Nephron progenitor cell (in vitro differentiated cells): ENCODE data around the gene EPHA6.
"Not testable (repeated sequence)": the region's sequence is repeated elsewhere in the genome, so short reads cannot be mapped to it uniquely, and the experiment has no call there.

Experiments
- DNase-seq: peaks from one replicate; pipeline ENCODE4 v3.0.0; 2021
- H3K27ac Mint-ChIP-seq: 2 replicates; pipeline ENCODE4 v1.8.0; 2021; ENCODE audit warnings: mild to moderate bottlenecking, moderate library complexity, mixed read lengths
- H3K27me3 Mint-ChIP-seq: 2 replicates; pipeline ENCODE4 v1.8.0; 2021; ENCODE audit warnings: mild to moderate bottlenecking, low read depth, mixed read lengths; ENCODE audit not compliant: poor library complexity
- H3K36me3 Mint-ChIP-seq: 2 replicates; pipeline ENCODE4 v1.8.0; 2021; ENCODE audit warnings: low read depth, mixed read lengths
- H3K4me1 Mint-ChIP-seq: 2 replicates; pipeline ENCODE4 v1.8.0; 2021; ENCODE audit warnings: mixed read lengths
- H3K4me3 Mint-ChIP-seq: 2 replicates; pipeline ENCODE4 v1.8.0; 2021; ENCODE audit warnings: mild to moderate bottlenecking, moderate library complexity, mixed read lengths
- H3K9me3 Mint-ChIP-seq: 2 replicates; pipeline ENCODE4 v1.8.0; 2021; ENCODE audit warnings: mild to moderate bottlenecking, moderate library complexity, mixed read lengths
- TF ChIP-seq, protein P1 (sequence below): fragments of 200-600 bp; sonication (generic); IDR thresholded peaks from 2 replicates; pipeline ENCODE4 v1.5.0; 2021; ENCODE audit warnings: antibody characterized with exemption

Gene EPHA6

DNA sequence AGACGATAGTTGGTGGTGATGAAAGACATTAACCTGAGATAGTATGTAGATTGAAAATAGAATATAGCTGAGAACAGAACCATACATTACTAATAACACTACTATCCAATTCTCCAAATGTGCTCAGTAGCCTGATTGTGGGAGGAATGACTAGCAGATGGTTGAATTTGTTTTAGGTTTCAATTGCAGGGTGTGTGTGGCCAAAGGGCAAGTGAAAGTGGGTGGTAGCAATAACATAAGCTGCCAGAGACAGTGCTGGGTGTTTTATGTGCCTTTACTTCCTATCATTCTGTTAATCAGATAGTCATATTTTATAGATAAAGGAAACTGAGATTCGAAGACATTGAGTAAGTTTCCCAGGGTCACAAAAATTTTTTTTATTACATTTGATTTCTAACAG lies 700.7 kb downstream of the EPHA6 start:
- H3K27ac Mint-ChIP-seq: no peak overlapping the region
- TF ChIP-seq, protein P1, sequence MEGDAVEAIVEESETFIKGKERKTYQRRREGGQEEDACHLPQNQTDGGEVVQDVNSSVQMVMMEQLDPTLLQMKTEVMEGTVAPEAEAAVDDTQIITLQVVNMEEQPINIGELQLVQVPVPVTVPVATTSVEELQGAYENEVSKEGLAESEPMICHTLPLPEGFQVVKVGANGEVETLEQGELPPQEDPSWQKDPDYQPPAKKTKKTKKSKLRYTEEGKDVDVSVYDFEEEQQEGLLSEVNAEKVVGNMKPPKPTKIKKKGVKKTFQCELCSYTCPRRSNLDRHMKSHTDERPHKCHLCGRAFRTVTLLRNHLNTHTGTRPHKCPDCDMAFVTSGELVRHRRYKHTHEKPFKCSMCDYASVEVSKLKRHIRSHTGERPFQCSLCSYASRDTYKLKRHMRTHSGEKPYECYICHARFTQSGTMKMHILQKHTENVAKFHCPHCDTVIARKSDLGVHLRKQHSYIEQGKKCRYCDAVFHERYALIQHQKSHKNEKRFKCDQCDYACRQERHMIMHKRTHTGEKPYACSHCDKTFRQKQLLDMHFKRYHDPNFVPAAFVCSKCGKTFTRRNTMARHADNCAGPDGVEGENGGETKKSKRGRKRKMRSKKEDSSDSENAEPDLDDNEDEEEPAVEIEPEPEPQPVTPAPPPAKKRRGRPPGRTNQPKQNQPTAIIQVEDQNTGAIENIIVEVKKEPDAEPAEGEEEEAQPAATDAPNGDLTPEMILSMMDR: no peak
- no peaks in the 10 kb centered on the region for H3K36me3 Mint-ChIP-seq
- no peak for DNase-seq
- peaks cover 7% of the 10 kb centered on the region for H3K9me3 Mint-ChIP-seq
- peaks cover 4% of the 10 kb centered on the region for H3K4me1 Mint-ChIP-seq
- peaks cover 3% of the 10 kb centered on the region for H3K27me3 Mint-ChIP-seq
- no peak overlapping the region for H3K4me3 Mint-ChIP-seq

DNA sequence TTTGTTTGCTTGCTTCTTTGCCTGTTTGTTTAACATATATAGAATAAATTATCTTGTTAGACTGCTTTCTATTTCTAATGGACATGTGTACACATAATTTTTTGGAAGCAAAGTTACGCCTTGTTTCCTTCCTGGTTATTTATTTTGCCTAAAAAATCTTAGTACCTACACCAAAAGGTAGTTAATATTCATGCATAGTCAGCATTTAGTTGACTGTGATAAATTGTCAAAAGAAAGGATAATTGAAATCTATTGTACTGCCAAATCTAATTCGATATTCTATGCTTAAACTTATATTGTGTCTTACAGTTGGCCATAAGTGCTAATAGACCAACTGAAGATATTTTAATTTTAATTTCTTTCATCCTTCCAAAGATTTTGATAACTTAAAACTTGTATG lies 716.3 kb downstream of the EPHA6 start:
- no peak for DNase-seq
- Mint-ChIP-seq H3K27ac (no peak overlapping the region), H3K4me3 (no peak overlapping the region), H3K27me3 (no peaks in the 10 kb centered on the region), H3K9me3 (no peaks in the 10 kb centered on the region), H3K4me1 (no peaks in the 10 kb centered on the region), H3K36me3 (no peaks in the 10 kb centered on the region)
- TF ChIP-seq, protein P1: no peak

DNA sequence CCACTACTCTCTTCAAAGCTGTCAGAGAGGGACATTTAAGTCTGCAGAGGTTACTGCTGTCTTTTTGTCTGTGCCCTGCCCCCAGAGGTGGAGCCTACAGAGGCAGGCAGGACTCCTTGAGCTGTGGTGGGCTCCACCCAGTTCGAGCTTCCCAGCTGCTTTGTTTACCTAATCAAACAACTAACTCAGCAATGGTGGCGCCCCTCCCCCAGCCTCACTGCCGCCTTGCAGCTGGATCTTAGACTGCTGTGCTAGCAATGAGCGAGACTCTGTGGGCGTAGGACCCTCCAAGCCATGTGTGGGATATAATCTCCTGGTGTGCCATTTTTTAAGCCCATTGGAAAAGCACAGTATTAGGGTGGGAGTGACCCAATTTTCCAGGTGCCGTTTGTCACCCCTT lies 733.2 kb downstream of the EPHA6 start:
- not testable (repeated sequence) for H3K4me1 Mint-ChIP-seq, H3K4me3 Mint-ChIP-seq, DNase-seq, H3K27me3 Mint-ChIP-seq, H3K36me3 Mint-ChIP-seq, H3K27ac Mint-ChIP-seq
- peaks cover 26% of the 10 kb centered on the region for H3K9me3 Mint-ChIP-seq

DNA sequence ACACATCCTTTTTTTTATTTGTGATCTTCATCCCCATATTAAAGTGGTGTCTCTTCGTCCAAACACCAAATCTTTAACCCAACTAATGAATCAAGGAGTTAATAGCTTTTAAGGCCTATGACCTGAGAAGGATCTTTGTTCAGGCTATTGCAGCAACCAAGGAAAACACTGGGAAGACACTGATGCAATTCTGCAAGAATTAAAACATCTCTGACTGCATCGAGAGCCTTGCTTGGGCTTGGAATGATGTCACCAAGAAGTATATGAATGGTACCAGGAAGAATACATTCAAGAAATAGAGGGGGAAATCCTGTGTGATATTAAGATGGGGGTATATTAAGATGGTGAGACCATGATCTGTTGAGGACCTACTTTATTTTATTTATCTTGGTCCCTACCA lies 736.0 kb downstream of the EPHA6 start:
- Mint-ChIP-seq H3K36me3 (no peaks in the 10 kb centered on the region), H3K27me3 (peaks cover 4% of the 10 kb centered on the region), H3K4me1 (no peaks in the 10 kb centered on the region), H3K4me3 (no peak overlapping the region), H3K9me3 (peaks cover 25% of the 10 kb centered on the region), H3K27ac (no peak overlapping the region)
- no peak for DNase-seq
- TF ChIP-seq, protein P1: no peak

DNA sequence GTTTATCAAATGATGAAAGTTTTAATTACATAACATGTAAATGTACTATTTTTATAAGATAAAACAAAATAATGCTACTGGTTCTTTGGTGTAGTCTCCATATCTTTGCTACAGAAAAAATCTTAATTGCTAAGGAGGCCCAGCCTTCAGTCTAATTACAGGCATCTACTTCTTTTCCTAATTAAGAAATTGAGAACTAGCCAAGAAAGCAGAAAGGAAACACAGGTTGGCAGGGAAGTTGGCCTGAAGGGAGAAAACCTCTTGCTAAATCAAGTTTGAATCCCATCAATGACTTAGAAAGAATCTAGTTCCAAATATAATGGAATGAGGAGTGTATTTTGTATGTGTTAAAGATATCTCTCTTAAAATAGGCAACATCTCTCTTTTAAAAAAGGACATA lies 737.8 kb downstream of the EPHA6 start:
- no peaks in the 10 kb centered on the region for H3K36me3 Mint-ChIP-seq
- no peak overlapping the region for H3K4me3 Mint-ChIP-seq
- H3K27me3 Mint-ChIP-seq: peaks cover 4% of the 10 kb centered on the region
- no peak for DNase-seq
- H3K4me1 Mint-ChIP-seq: no peaks in the 10 kb centered on the region
- H3K9me3 Mint-ChIP-seq: peaks cover 22% of the 10 kb centered on the region
- no peak overlapping the region for H3K27ac Mint-ChIP-seq
- TF ChIP-seq, protein P1: no peak

DNA sequence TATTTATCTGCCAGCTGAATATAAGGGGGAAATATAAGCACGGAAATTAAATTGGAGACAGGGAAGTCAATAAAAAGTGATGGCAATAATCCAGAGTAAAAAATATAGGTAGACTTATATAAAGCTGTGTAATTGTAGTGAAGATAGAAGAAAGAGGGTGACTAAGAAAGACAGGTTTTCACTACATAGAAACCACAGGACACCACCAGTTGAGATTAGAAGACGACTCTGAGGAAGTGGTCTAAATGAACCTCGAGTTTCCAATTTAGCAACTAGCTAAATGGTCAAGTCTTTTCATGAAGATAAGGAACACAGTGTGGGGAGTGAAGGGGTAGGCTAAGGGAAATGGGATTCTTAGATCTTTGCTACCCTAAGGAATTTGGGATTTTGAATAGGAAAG lies 761.3 kb downstream of the EPHA6 start:
- H3K36me3 Mint-ChIP-seq: no peaks in the 10 kb centered on the region
- no peak for DNase-seq
- TF ChIP-seq, protein P1: no peak
- H3K4me3 Mint-ChIP-seq: no peak overlapping the region
- H3K27ac Mint-ChIP-seq: no peak overlapping the region
- no peaks in the 10 kb centered on the region for H3K9me3 Mint-ChIP-seq
- peaks cover 17% of the 10 kb centered on the region for H3K4me1 Mint-ChIP-seq
- no peaks in the 10 kb centered on the region for H3K27me3 Mint-ChIP-seq
